Spinal cord (tissue), 10 donors: Measurements from ENCODE around the gene CD48. TPM values are rescaled to one million over a fixed set of nuclear protein-coding genes. Genes with fewer than 3 reads are reported as not detected.
"Not testable (repeated sequence)": the region's sequence is repeated elsewhere in the genome, so short reads cannot be mapped to it uniquely, and the experiment has no call there.

Source experiments
- DNase-seq, 6 donors: peaks; one replicate each; pipeline versions ENCODE4 v3.0.0 to v3.0.0-alpha.2; 2013 to 2015; ENCODE audit warnings: low spot score in 6 of 6, low read depth in 4 of 6
- H3K27ac ChIP-seq: one replicate; pipeline ENCODE4 v1.5.1; 2013; ENCODE audit warnings: low read depth, low read length, control low read depth
- H3K27me3 ChIP-seq: one replicate; pipeline ENCODE4 v1.6.1; 2013; ENCODE audit warnings: low read length; ENCODE audit not compliant: control insufficient read depth, insufficient read depth
- H3K36me3 ChIP-seq: one replicate; pipeline ENCODE4 v1.6.1; 2013; ENCODE audit warnings: low read length; ENCODE audit not compliant: control insufficient read depth, insufficient read depth
- H3K4me1 ChIP-seq: one replicate; pipeline ENCODE4 v1.6.1; 2013; ENCODE audit warnings: low read length; ENCODE audit not compliant: control insufficient read depth, insufficient read depth
- H3K4me3 ChIP-seq: one replicate; pipeline ENCODE4 v1.5.1; 2013; ENCODE audit warnings: low read depth, low read length, control low read depth
- H3K9me3 ChIP-seq: one replicate; pipeline ENCODE4 v1.6.1; 2013; ENCODE audit warnings: low read length; ENCODE audit not compliant: control insufficient read depth, insufficient read depth
- WGBS: methylation state at CpG from one replicate; pipeline ENCODE4 v1.1.5; 2013; ENCODE audit warnings: missing lambda C conversion rate; ENCODE audit not compliant: insufficient coverage; 5-methylcytosine and 5-hydroxymethylcytosine counted together
- polyA plus RNA-seq, 2 donors: library from polyadenylated mRNA; unstranded; fragments of 120-200 nt; gene quantifications; one replicate each; pipeline ENCODE4 v1.2.1, GENCODE V29; 2013; ENCODE audit not compliant: insufficient read length in 2 of 2
- total RNA-seq, 2 donors: library from RNA; depleted of rRNA in 1 of 2; stranded (reverse); fragments of 120-200 nt in 1 of 2; fragments of >200 nt in 1 of 2; gene quantifications; one replicate each; pipeline versions ENCODE4 v1.2.3 to v1.2.4, GENCODE V29; 2013 to 2014
- donor health status: healthy.

The CD48 gene
- total and polyA plus RNA-seq, 4 donors = 0.62 to 9.4 (median 1.1) TPM; not detected in 1

GRCh38 chr1:160662910-160663309 lies 48.7 kb downstream of the CD48 start:
- Histone ChIP-seq H3K9me3 (no peaks in the 10 kb centered on the region), H3K36me3 (no peaks in the 10 kb centered on the region), H3K27ac (no peak overlapping the region), H3K4me3 (no peak overlapping the region), H3K4me1 (no peaks in the 10 kb centered on the region), H3K27me3 (no peaks in the 10 kb centered on the region)
- WGBS = 82% methylated on average over 1 of the region's 4 CpGs
- DNase-seq = no peak

- WGBS = no CpG with 5 or more reads among the region's 4 CpGs
- Histone ChIP-seq H3K36me3 (no peaks in the 10 kb centered on the region), H3K9me3 (no peaks in the 10 kb centered on the region), H3K4me3 (no peak overlapping the region), H3K4me1 (no peaks in the 10 kb centered on the region), H3K27ac (no peak overlapping the region), H3K27me3 (no peaks in the 10 kb centered on the region)
- no peak for DNase-seq
Observed at GRCh38 chr1:160659566-160659965, 52.1 kb downstream of the CD48 start.

GRCh38 chr1:160658814-160659193 lies 52.8 kb downstream of the CD48 start:
- Histone ChIP-seq H3K4me3 (no peak overlapping the region), H3K36me3 (no peaks in the 10 kb centered on the region), H3K27me3 (no peaks in the 10 kb centered on the region), H3K27ac (no peak overlapping the region), H3K4me1 (no peaks in the 10 kb centered on the region), H3K9me3 (no peaks in the 10 kb centered on the region)
- no peak for DNase-seq
- 60% methylated on average over 1 of the region's 2 CpGs for WGBS

GRCh38 chr1:160658162-160658813 lies 53.3 kb downstream of the CD48 start:
- H3K27me3 ChIP-seq = no peaks in the 10 kb centered on the region
- no peak overlapping the region for H3K27ac ChIP-seq
- no peaks in the 10 kb centered on the region for H3K36me3 ChIP-seq
- 96% methylated on average over 7 of the region's 8 CpGs for WGBS
- no peak for DNase-seq
- no peaks in the 10 kb centered on the region for H3K4me1 ChIP-seq
- no peaks in the 10 kb centered on the region for H3K9me3 ChIP-seq
- no peak overlapping the region for H3K4me3 ChIP-seq

GRCh38 chr1:160657250-160657781 lies 54.3 kb downstream of the CD48 start:
- Histone ChIP-seq H3K27me3 (no peaks in the 10 kb centered on the region), H3K4me1 (no peaks in the 10 kb centered on the region), H3K9me3 (no peaks in the 10 kb centered on the region), H3K27ac (no peak overlapping the region), H3K36me3 (no peaks in the 10 kb centered on the region), H3K4me3 (no peak overlapping the region)
- no CpG with 5 or more reads among the region's 5 CpGs for WGBS
- DNase-seq = no peak

- H3K27ac ChIP-seq = no peak overlapping the region
- WGBS = no CpG with 5 or more reads among the region's 3 CpGs
- H3K9me3 ChIP-seq = no peaks in the 10 kb centered on the region
- no peak overlapping the region for H3K4me3 ChIP-seq
- no peaks in the 10 kb centered on the region for H3K27me3 ChIP-seq
- H3K36me3 ChIP-seq = no peaks in the 10 kb centered on the region
- H3K4me1 ChIP-seq = no peaks in the 10 kb centered on the region
- DNase-seq = no peak
Observed at GRCh38 chr1:160656737-160657136, 54.9 kb downstream of the CD48 start.

GRCh38 chr1:160653620-160654016 lies 58.0 kb downstream of the CD48 start:
- no peaks in the 10 kb centered on the region for H3K4me1 ChIP-seq
- no peaks in the 10 kb centered on the region for H3K9me3 ChIP-seq
- no peaks in the 10 kb centered on the region for H3K36me3 ChIP-seq
- 90% methylated on average over 1 of the region's 2 CpGs for WGBS
- no peak for DNase-seq
- no peaks in the 10 kb centered on the region for H3K27me3 ChIP-seq
- H3K27ac ChIP-seq = no peak overlapping the region
- H3K4me3 ChIP-seq = no peak overlapping the region

GRCh38 chr1:160652924-160653619 lies 58.5 kb downstream of the CD48 start:
- H3K9me3 ChIP-seq = no peaks in the 10 kb centered on the region
- no peaks in the 10 kb centered on the region for H3K27me3 ChIP-seq
- DNase-seq = no peak
- no peak overlapping the region for H3K27ac ChIP-seq
- H3K4me3 ChIP-seq = no peak overlapping the region
- WGBS = 95% methylated on average over 2 of the region's 9 CpGs
- H3K36me3 ChIP-seq = no peaks in the 10 kb centered on the region
- H3K4me1 ChIP-seq = no peaks in the 10 kb centered on the region

GRCh38 chr1:160652065-160652641 lies 59.5 kb downstream of the CD48 start:
- H3K36me3 ChIP-seq, H3K27me3 ChIP-seq, DNase-seq, H3K4me1 ChIP-seq, H3K9me3 ChIP-seq, H3K27ac ChIP-seq, H3K4me3 ChIP-seq: not testable (repeated sequence)
- WGBS = 64% methylated on average over 4 of the region's 8 CpGs
